Breast epithelium (tissue), 3 donors: ENCODE results near the gene NGF.

Experiments
- CTCF ChIP-seq, 3 donors: fragments of 450-650 bp; IDR thresholded peaks; one replicate each; pipeline ENCODE4 v1.5.1; 2016 to 2017; ENCODE audit warnings: antibody characterized with exemption in 3 of 3, mild to moderate bottlenecking in 3 of 3, moderate library complexity in 3 of 3
- POLR2A ChIP-seq: fragments of 450-650 bp; IDR thresholded peaks from one replicate; pipeline ENCODE4 v1.6.1; 2016; ENCODE audit warnings: antibody characterized with exemption, mild to moderate bottlenecking, moderate library complexity

DNA sequence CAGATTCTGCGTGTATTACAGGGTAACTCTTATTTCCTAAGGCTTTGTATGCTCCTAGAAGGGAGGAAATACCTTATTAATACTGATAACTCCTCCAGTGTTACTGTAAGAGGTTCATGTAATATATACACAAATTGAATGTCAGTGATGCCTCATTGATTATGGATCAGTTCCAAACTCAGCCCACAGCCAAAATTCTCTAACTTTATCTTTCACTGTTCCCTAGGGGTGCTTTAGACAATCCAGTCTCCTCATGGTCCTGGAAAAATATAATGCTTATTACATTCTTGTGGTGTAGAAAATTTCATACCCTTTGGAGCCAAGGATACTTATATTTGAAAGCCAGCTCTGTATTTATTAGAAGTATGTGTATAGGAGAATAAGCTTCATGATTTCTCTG is 73.0 kb downstream of the NGF start:
- TF ChIP-seq CTCF (IDR thresholded peaks at IDR 0.05) (no peak), POLR2A (no peak)
